Omental fat pad (tissue), 4 donors: ENCODE data around the gene ALDH16A1. TPM values are rescaled to one million over a fixed set of nuclear protein-coding genes. Genes with fewer than 3 reads are reported as not detected.
A peak's percentile ranks its signal among the peaks of the same experiment; 100 is the strongest.

Experiments
- ATAC-seq: fragments of 150-250 bp; one replicate; pipeline ENCODE4 v1.9.1; 2016; ENCODE audit warnings: mild to moderate bottlenecking, moderate library complexity; ENCODE audit not compliant: low FRiP score
- DNase-seq: peaks from one replicate; pipeline ENCODE4 v3.0.0-alpha.2; 2019; ENCODE audit warnings: low spot score
- CTCF ChIP-seq, 3 donors: fragments of 450-650 bp; IDR thresholded peaks; one replicate each; pipeline ENCODE4 v1.5.1; 2016 to 2017; ENCODE audit warnings: antibody characterized with exemption in 3 of 3, mild to moderate bottlenecking in 3 of 3, moderate library complexity in 2 of 3
- total RNA-seq, 4 donors: library from RNA; depleted of rRNA; stranded (reverse); fragments of >200 nt; gene quantifications; one replicate each; pipeline ENCODE4 v1.1.0, GENCODE V29; 2016

ALDH16A1 gene
- total RNA-seq, 4 donors from 2014 or later: 20.3 to 48.1 (median 34.6) TPM

- no peak for DNase-seq
- TF ChIP-seq CTCF (IDR thresholded peaks at IDR 0.05): no peak
- ATAC-seq: no peak
Observed at GRCh38 chr19:49447485-49448431, 5.3 kb upstream of the ALDH16A1 start.

- ATAC-seq: no peak
- TF ChIP-seq CTCF (IDR thresholded peaks at IDR 0.05): no peak
- DNase-seq: no peak
Observed at GRCh38 chr19:49448432-49448786, 4.6 kb upstream of the ALDH16A1 start.

GRCh38 chr19:49450405-49450804 lies 2.6 kb upstream of the ALDH16A1 start:
- no peak for TF ChIP-seq CTCF (IDR thresholded peaks at IDR 0.05)
- no peak for ATAC-seq
- no peak for DNase-seq

DNA sequence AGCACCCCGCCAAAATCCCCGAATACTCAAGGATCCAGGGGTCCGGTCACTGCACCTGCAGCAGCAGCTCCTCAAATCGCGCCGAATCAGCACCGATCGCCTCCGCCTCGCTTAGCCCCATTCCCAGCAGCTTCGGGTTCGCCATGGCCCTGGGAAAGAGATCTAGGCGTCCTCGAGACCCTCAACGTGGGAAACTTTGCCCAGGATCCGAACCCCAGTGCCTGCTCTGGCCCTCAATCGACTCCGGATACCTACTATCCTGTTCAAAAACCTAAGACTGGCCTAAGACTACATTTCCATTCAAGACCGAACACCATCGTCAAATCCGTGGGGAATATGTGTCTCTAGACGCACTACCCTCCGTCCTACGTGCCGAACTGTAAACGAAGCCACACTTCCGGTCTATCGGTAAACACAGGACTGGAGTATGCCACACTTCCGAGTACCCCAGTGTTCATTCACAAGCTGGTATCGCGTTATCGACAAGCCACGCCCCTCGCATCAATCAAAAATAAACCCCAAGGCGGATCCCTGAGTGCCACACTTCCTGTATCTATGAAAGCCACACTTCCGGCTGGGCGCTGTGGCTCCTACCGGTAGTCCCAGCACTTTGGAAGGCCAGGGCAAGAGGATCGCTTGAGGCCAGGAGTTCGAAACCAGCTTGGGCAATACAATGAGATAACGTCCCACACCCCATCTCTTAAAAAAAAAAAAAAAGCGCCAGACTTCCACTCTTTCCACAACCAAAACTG lies 1.4 kb upstream of the ALDH16A1 start, which contains the start of gene PIH1D1:
Gene PIH1D1 (minus strand): TSS at position 385 of the 752 bp plus-strand sequence. CDS start 240 bp downstream, at position 145.
- no peak for TF ChIP-seq CTCF (IDR thresholded peaks at IDR 0.05)
- peak; percentile 85 for ATAC-seq

GRCh38 chr19:49453757-49454240 lies 774 bp downstream of the ALDH16A1 start:
- no peak for DNase-seq
- no peak for TF ChIP-seq CTCF (IDR thresholded peaks at IDR 0.05)
- ATAC-seq: no peak

More for the DNA sequence above, 1.4 kb upstream of the ALDH16A1 start, which contains the start of gene PIH1D1:
- peak; percentile 95 for DNase-seq

- DNase-seq (no peak), ATAC-seq (no peak)
- TF ChIP-seq CTCF (IDR thresholded peaks at IDR 0.05): no peak
Observed at GRCh38 chr19:49455773-49456172, 2.7 kb downstream of the ALDH16A1 start.
